Stimulated activated naive CD8-positive, alpha-beta T cell treated with anti-CD3 and anti-CD28 coated beads, Interleukin-15, Interleukin-2, amounts not matched to agents 100 ng/mL and 50 ng/mL, for 24 hours (primary cell): ENCODE measurements around the gene ELP6.
A peak's percentile ranks its signal among the peaks of the same experiment; 100 is the strongest.
"Not testable (repeated sequence)": the region's sequence is repeated elsewhere in the genome, so short reads cannot be mapped to it uniquely, and the experiment has no call there.

ENCODE experiments used
- H3K27ac Mint-ChIP-seq: one replicate; pipeline ENCODE4 v1.8.0; 2021; ENCODE audit warnings: mild to moderate bottlenecking, mixed read lengths
- H3K27me3 Mint-ChIP-seq: one replicate; pipeline ENCODE4 v1.8.0; 2021; ENCODE audit warnings: mixed read lengths
- H3K36me3 Mint-ChIP-seq: one replicate; pipeline ENCODE4 v1.8.0; 2021; ENCODE audit warnings: low read depth, mixed read lengths
- H3K4me1 Mint-ChIP-seq: one replicate; pipeline ENCODE4 v1.8.0; 2021; ENCODE audit warnings: low read depth, mixed read lengths
- H3K4me3 Mint-ChIP-seq: one replicate; pipeline ENCODE4 v1.8.0; 2021; ENCODE audit warnings: mild to moderate bottlenecking, mixed read lengths
- H3K9me3 Mint-ChIP-seq: one replicate; pipeline ENCODE4 v1.8.0; 2021; ENCODE audit warnings: mixed read lengths

Gene ELP6

GRCh38 chr3:47523310-47524073 lies 10.0 kb upstream of the ELP6 start:
- Mint-ChIP-seq H3K4me1 (peaks cover 9% of the 10 kb centered on the region), H3K36me3 (no peaks in the 10 kb centered on the region), H3K4me3 (no peak overlapping the region), H3K27me3 (no peaks in the 10 kb centered on the region), H3K9me3 (peaks cover 4% of the 10 kb centered on the region), H3K27ac (no peak overlapping the region)

DNA sequence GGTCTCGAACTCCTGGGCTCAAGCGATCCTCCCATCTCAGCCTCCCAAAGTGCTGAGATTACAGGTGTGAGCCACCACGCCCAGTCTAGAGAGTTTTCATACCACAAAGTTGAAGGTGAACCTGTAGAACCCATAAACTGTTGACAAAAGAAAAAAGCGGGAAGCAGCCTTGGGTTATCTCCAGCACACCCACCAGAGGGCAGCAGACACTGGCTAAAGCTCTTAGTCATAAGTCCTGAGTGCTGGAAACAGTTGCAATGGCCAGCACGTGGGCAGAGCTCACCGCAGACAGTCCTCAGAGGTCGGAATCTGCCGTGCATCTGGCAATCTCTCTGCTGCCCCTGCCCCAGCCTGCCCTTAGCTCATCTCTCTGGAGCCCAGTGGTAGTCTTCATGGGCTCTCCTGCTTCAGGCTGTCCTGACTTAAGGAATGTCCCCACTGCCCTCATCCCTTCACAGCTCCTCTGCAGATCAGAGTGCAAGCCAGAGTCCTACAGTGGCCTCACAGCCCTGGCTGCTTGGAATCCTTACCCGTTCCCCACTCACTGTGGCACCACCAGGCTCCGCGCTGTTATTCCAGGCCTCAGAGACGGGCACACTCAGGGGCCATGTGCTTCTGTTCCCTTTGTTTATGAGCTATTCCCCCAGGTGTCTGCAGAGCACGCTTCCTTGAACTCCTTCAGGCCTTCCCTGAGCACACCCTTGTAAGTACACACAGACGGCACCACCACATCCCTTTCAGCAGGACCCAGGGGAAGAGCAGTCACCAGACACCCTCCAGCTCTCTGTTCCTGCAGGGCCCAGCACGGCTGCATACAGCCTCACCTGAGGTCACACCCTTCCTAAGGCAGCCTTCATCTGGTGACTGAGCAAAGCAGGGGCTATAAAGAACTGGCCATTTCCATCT lies 8.8 kb upstream of the ELP6 start:
- Mint-ChIP-seq H3K9me3 (no peaks in the 10 kb centered on the region), H3K27me3 (no peaks in the 10 kb centered on the region), H3K27ac (peak overlapping the region; percentile 63), H3K4me3 (no peak overlapping the region), H3K4me1 (peaks cover 9% of the 10 kb centered on the region), H3K36me3 (no peaks in the 10 kb centered on the region)

GRCh38 chr3:47520756-47521155 lies 7.2 kb upstream of the ELP6 start:
- Mint-ChIP-seq H3K4me3 (no peak overlapping the region), H3K4me1 (peaks cover 9% of the 10 kb centered on the region), H3K36me3 (no peaks in the 10 kb centered on the region), H3K27ac (no peak overlapping the region), H3K9me3 (no peaks in the 10 kb centered on the region), H3K27me3 (no peaks in the 10 kb centered on the region)

DNA sequence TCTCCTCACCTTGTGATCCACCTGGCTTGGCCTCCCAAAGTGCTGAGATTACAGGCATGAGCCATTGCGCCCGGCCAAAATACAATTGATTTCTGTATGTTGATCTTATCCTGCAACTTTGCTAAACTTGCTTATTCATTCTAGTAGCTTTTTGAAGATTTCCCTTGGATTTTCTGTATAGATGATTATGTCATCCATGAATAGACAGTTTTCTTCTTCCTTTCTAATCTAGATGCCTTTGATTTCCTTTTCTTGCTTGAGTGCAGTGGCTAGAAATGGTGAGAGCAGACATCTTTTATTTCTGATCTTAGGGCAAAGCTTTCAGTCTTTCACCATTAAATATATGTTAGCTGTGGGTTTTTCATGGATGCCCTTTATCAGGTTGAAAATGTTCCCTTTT lies 4.4 kb upstream of the ELP6 start:
- peaks cover 22% of the 10 kb centered on the region for H3K4me1 Mint-ChIP-seq
- no peaks in the 10 kb centered on the region for H3K9me3 Mint-ChIP-seq
- no peaks in the 10 kb centered on the region for H3K27me3 Mint-ChIP-seq
- no peak overlapping the region for H3K27ac Mint-ChIP-seq
- no peak overlapping the region for H3K4me3 Mint-ChIP-seq
- H3K36me3 Mint-ChIP-seq: no peaks in the 10 kb centered on the region

DNA sequence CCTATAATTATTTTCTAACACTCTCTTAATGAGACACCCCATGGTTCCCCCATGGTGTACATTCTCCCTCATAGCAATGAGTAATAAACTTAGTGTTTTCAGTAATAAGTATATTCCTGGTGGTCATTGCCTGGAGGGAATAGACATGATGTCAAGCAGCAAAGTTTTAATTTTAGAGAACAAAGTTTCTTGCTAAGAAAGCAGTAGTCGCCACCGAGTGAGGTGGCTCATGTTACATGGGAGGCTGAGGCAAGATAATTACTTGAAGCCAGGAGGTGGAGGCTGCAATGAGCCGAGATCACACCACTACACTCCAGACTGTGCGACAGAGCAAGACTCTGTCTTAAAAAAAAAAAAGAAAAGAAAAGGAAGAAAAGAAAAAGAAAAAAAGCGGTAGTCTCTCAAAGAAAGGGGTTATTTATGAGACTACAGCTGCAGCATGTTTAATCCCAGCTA lies 2.4 kb upstream of the ELP6 start:
- H3K27ac Mint-ChIP-seq: no peak overlapping the region
- no peaks in the 10 kb centered on the region for H3K27me3 Mint-ChIP-seq
- H3K4me3 Mint-ChIP-seq: no peak overlapping the region

DNA sequence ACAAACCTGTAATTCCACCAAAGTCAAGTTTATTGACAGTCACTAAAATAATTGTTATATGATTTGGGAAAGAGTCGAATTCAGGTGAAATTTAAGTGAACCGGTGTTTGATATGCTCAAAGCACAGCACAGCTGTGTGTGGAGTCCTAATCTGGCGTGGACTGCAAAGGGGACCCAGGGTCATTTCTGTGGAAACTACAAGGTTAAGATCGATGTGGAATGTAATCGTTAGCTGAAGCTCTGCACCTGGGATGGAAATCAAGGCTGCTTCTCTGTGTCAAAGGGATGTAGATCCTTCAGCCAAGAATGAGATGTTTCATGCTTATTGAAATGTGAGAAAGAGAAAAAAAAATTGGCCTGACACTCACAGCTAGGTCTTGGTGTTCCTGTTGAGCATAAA lies 1.6 kb upstream of the ELP6 start:
- no peaks in the 10 kb centered on the region for H3K9me3 Mint-ChIP-seq
- peaks cover 27% of the 10 kb centered on the region for H3K4me1 Mint-ChIP-seq
- peak overlapping the region; percentile 13 for H3K27ac Mint-ChIP-seq
- H3K36me3 Mint-ChIP-seq: peaks cover 10% of the 10 kb centered on the region
- H3K4me3 Mint-ChIP-seq: peak overlapping the region; percentile 42
- H3K27me3 Mint-ChIP-seq: no peaks in the 10 kb centered on the region

More for the DNA sequence above, 2.4 kb upstream of the ELP6 start:
- Mint-ChIP-seq H3K4me1 (peaks cover 26% of the 10 kb centered on the region), H3K9me3 (no peaks in the 10 kb centered on the region), H3K36me3 (peaks cover 5% of the 10 kb centered on the region)

DNA sequence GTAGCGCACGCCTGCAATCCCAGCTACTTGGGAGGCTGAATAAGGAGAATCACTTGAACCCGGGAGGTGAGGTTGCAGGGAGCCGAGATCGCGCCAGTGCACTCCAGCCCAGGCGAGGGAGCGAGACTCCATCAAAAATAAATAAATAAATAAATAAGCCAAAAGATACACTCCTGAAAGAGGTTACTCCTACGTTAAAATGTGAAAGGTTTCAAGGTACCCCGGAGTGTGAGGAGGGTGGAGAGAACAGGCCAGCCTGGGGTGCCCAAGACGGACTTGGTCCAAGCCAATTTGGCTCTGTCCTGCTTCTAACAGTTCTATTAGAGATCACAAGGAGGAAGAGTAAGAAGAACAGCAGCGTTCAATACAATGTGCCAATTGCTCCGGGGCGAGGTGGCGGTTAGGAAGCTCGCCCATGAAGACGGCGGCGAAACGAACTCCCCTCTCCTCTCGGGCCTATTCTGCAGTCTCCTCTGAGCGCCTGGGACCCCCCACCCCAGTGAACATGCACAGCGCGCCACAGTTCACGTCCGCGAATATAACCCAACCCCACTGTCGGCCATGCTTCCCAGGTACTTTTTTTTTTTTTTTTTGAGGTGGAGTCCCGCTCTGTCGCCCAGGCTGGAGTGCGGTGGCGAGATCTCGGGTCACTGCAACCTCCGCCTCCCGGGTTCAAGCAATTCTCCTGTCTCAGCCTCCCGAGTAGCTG lies 942 bp downstream of the ELP6 start:
- Mint-ChIP-seq H3K36me3 (peaks cover 24% of the 10 kb centered on the region), H3K4me3 (peak overlapping the region; percentile 94), H3K27ac (peak overlapping the region; percentile 98), H3K9me3 (no peaks in the 10 kb centered on the region), H3K27me3 (no peaks in the 10 kb centered on the region), H3K4me1 (peaks cover 27% of the 10 kb centered on the region)

DNA sequence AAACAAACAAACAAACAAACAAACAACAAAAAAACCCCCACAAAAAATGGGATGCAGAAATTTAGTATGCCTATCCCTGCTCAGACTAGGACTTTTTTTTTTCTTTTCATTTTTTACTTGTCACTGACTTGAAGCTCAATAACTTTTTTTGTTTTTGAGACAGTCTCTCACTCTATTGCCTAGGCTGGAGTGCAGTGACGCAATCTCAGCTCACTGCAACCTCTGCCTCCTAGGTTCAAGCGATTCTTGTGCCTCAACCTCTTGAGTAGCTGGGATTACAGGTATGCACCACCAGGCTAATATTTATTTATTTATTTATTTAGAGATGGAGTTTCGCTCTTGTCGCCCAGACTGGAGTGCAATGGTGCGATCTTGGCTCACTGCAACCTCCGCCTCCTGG lies 8.2 kb downstream of the ELP6 start:
- not testable (repeated sequence) for H3K9me3 Mint-ChIP-seq, H3K27me3 Mint-ChIP-seq, H3K4me3 Mint-ChIP-seq, H3K27ac Mint-ChIP-seq, H3K4me1 Mint-ChIP-seq
- peaks cover 59% of the 10 kb centered on the region for H3K36me3 Mint-ChIP-seq

- Mint-ChIP-seq H3K27me3 (no peaks in the 10 kb centered on the region), H3K36me3 (peaks cover 59% of the 10 kb centered on the region), H3K4me1 (no peaks in the 10 kb centered on the region), H3K27ac (no peak overlapping the region), H3K9me3 (no peaks in the 10 kb centered on the region), H3K4me3 (no peak overlapping the region)
Measured at GRCh38 chr3:47504113-47504512, 9.4 kb downstream of the ELP6 start.

GRCh38 chr3:47503033-47503432 lies 10.5 kb downstream of the ELP6 start:
- no peak overlapping the region for H3K27ac Mint-ChIP-seq
- H3K4me1 Mint-ChIP-seq: no peaks in the 10 kb centered on the region
- no peak overlapping the region for H3K4me3 Mint-ChIP-seq
- no peaks in the 10 kb centered on the region for H3K9me3 Mint-ChIP-seq
- H3K27me3 Mint-ChIP-seq: no peaks in the 10 kb centered on the region
- peaks cover 60% of the 10 kb centered on the region for H3K36me3 Mint-ChIP-seq

DNA sequence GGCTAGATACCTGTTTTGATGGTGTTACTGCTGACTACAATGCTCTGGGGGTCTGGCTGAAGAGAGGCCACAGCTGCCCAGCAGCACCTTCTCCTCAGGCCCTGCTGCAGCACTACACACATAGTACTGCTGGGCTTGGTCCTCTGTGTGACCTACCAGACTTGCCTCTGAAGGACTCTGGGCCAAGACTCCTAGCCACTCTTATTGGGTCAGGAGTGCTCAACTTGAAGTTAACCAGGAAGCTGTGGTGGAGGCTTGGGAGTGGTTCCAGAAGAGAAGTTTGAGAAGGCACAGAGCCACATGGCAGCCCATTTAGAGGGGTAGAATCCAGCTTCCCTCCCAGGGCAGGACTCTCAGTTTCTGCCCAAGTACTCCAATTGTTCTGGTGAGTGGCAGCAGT lies 16.6 kb downstream of the ELP6 start:
- Mint-ChIP-seq H3K4me1 (peaks cover 3% of the 10 kb centered on the region), H3K9me3 (no peaks in the 10 kb centered on the region), H3K27ac (no peak overlapping the region), H3K4me3 (no peak overlapping the region), H3K36me3 (peaks cover 49% of the 10 kb centered on the region), H3K27me3 (no peaks in the 10 kb centered on the region)

DNA sequence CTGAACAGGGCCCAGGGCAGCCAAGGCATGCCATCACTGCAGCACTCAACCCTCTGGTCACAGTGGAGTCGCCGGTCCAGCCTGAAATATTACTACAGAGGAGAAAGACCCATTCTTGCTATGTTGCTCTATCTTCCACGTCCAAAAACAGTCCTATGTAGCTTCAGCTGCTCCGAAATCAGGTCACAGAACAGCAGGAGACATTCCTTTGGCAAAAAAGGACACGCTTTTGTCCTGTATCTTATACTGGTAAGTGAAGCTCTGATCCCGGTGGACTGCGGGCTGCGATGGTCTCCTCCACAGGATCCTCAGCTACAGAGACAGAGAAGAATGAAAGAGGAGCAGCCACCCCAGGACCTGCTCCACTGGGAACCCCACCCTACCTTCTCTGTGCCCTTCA lies 17.6 kb downstream of the ELP6 start:
- Mint-ChIP-seq H3K4me1 (peaks cover 3% of the 10 kb centered on the region), H3K27me3 (no peaks in the 10 kb centered on the region), H3K4me3 (no peak overlapping the region), H3K27ac (no peak overlapping the region), H3K9me3 (no peaks in the 10 kb centered on the region), H3K36me3 (peaks cover 45% of the 10 kb centered on the region)

DNA sequence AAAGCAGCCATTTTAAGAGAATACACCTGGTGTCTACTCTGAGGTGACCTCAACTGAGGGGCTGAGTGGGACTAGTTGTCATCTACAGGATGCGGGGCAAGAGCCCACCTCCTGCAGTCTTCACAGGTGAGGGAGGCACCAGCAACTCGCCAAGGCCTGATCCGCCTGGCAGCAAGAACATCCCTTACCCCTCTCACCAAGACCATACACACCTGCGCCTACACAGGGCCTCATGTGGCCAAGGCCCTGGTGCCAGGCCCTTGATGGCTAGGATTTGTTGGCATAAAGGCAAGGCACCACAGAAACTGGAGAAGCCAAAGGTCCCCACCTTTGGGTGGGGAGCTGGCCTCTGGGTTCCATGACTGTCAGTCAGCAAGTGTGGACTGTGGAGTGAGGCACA lies 18.4 kb downstream of the ELP6 start:
- Mint-ChIP-seq H3K9me3 (no peaks in the 10 kb centered on the region), H3K27ac (no peak overlapping the region), H3K27me3 (no peaks in the 10 kb centered on the region), H3K4me3 (no peak overlapping the region), H3K36me3 (peaks cover 39% of the 10 kb centered on the region), H3K4me1 (peaks cover 3% of the 10 kb centered on the region)

- Mint-ChIP-seq H3K4me3 (no peak overlapping the region), H3K27ac (no peak overlapping the region)
Measured at GRCh38 chr3:47491777-47492176, 21.7 kb downstream of the ELP6 start.

DNA sequence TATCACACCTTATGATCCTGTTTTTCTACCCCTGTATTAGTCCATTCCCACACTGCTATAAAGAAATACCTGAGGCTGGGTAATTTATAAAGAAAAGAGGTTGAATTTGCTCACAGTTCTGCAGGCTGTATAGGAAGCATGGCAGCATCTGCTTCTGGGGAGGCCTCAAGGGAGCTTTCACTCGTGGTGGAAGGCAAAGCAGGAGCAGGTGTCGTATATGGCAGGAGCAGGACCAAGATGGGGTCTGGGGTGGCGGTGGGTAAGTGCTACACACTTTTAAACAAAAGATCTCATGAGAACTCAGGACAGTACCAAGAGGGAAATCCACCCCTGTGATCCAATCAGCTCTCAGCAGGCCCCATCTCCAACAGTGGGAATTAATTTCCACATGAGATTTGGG lies 22.3 kb downstream of the ELP6 start:
- Mint-ChIP-seq H3K4me3 (no peak overlapping the region), H3K36me3 (peaks cover 16% of the 10 kb centered on the region), H3K27me3 (no peaks in the 10 kb centered on the region), H3K9me3 (no peaks in the 10 kb centered on the region), H3K4me1 (peaks cover 3% of the 10 kb centered on the region), H3K27ac (no peak overlapping the region)

More at GRCh38 chr3:47491777-47492176, 21.7 kb downstream of the ELP6 start:
- Mint-ChIP-seq H3K9me3 (no peaks in the 10 kb centered on the region), H3K4me1 (peaks cover 3% of the 10 kb centered on the region), H3K36me3 (peaks cover 22% of the 10 kb centered on the region), H3K27me3 (no peaks in the 10 kb centered on the region)
